WTC11 (cell line): ENCODE results near the gene TOPAZ1.

Source experiments
- CREM ChIP-seq: sonication (generic); formaldehyde crosslinking; IDR thresholded peaks from 2 replicates; pipeline ENCODE4 v1.8.1; 2022; ENCODE audit warnings: mild to moderate bottlenecking, missing genetic modification reagents, moderate library complexity
- CTCF ChIP-seq: fragments of 200-600 bp; IDR thresholded peaks from 2 replicates; pipeline ENCODE4 v1.8.0; 2022; ENCODE audit warnings: antibody characterized with exemption
- FOXK1 ChIP-seq: sonication (generic); formaldehyde crosslinking; IDR thresholded peaks from 2 replicates; pipeline ENCODE4 v1.8.0; 2022; ENCODE audit warnings: mild to moderate bottlenecking, moderate library complexity, missing genetic modification reagents
- NFATC4 ChIP-seq: fragments of 250-450 bp; sonication (Bioruptor Pico); IDR thresholded peaks from 2 replicates; pipeline ENCODE4 v1.9.0; 2021; ENCODE audit warnings: mild to moderate bottlenecking
- NFYB ChIP-seq: sonication (generic); formaldehyde crosslinking; conservative IDR thresholded peaks from 2 replicates; pipeline ENCODE4 v1.8.0; 2022; ENCODE audit warnings: low read depth, missing genetic modification reagents
- SMAD3 ChIP-seq: sonication (generic); formaldehyde crosslinking; IDR thresholded peaks from 2 replicates; pipeline ENCODE4 v1.8.0; 2022; ENCODE audit warnings: missing genetic modification reagents, mild to moderate bottlenecking, borderline replicate concordance
- USF2 ChIP-seq: sonication (generic); formaldehyde crosslinking; IDR thresholded peaks from 2 replicates; pipeline ENCODE4 v1.8.1; 2023; ENCODE audit warnings: mild to moderate bottlenecking, missing genetic modification reagents, moderate library complexity
- ZNF416 ChIP-seq: fragments of 250-450 bp; sonication (Bioruptor Pico); IDR thresholded peaks from 2 replicates; pipeline ENCODE4 v1.9.0; 2021; ENCODE audit warnings: mild to moderate bottlenecking, inconsistent platforms
- TF ChIP-seq, protein P1 (sequence below): sonication (generic); formaldehyde crosslinking; IDR thresholded peaks from 2 replicates; pipeline ENCODE4 v1.8.1; 2022; ENCODE audit warnings: low read depth, mild to moderate bottlenecking, moderate library complexity, missing genetic modification reagents, borderline replicate concordance
- TF ChIP-seq, protein P2 (sequence below): sonication (generic); formaldehyde crosslinking; conservative IDR thresholded peaks from 2 replicates; pipeline ENCODE4 v1.8.1; 2022; ENCODE audit warnings: mild to moderate bottlenecking, missing genetic modification reagents
- TF ChIP-seq, protein P3 (sequence below): sonication (generic); formaldehyde crosslinking; IDR thresholded peaks from 2 replicates; pipeline ENCODE4 v1.8.0; 2022; ENCODE audit warnings: mild to moderate bottlenecking, missing genetic modification reagents

GRCh38 chr3:44242721-44243120 lies 1.0 kb downstream of the TOPAZ1 start:
- no peak for TF ChIP-seq USF2
- no peak for TF ChIP-seq ZNF416 (CRISPR knock-in tag)
- TF ChIP-seq CTCF, result no peak
- TF ChIP-seq CREM (CRISPR knock-in tag), result no peak
- no peak for TF ChIP-seq NFYB (CRISPR knock-in tag)
- no peak for TF ChIP-seq FOXK1
- TF ChIP-seq, protein P1, sequence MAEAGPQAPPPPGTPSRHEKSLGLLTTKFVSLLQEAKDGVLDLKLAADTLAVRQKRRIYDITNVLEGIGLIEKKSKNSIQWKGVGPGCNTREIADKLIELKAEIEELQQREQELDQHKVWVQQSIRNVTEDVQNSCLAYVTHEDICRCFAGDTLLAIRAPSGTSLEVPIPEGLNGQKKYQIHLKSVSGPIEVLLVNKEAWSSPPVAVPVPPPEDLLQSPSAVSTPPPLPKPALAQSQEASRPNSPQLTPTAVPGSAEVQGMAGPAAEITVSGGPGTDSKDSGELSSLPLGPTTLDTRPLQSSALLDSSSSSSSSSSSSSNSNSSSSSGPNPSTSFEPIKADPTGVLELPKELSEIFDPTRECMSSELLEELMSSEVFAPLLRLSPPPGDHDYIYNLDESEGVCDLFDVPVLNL (CRISPR knock-in tag), result no peak
- no peak for TF ChIP-seq SMAD3
- TF ChIP-seq, protein P2, sequence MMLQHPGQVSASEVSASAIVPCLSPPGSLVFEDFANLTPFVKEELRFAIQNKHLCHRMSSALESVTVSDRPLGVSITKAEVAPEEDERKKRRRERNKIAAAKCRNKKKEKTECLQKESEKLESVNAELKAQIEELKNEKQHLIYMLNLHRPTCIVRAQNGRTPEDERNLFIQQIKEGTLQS (CRISPR knock-in tag), result no peak
- TF ChIP-seq NFATC4 (CRISPR knock-in tag), result no peak
- TF ChIP-seq, protein P3, sequence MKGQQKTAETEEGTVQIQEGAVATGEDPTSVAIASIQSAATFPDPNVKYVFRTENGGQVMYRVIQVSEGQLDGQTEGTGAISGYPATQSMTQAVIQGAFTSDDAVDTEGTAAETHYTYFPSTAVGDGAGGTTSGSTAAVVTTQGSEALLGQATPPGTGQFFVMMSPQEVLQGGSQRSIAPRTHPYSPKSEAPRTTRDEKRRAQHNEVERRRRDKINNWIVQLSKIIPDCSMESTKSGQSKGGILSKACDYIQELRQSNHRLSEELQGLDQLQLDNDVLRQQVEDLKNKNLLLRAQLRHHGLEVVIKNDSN, result no peak
